ENCODE measurements around the gene ZBTB18. TPM values are rescaled to one million over a fixed set of nuclear protein-coding genes. Genes with fewer than 3 reads are reported as not detected.
A peak's percentile ranks its signal among the peaks of the same experiment; 100 is the strongest.

ZBTB18 gene
- total RNA-seq, 2 experiments from 2014 or later: 8.2 TPM

- Mint-ChIP-seq H3K4me1 (ENCODE audit: low read depth) (peaks cover 25% of the 10 kb centered on the region), H3K4me3 (no peak overlapping the region), H3K27me3 (no peaks in the 10 kb centered on the region), H3K36me3 (ENCODE audit: low read depth) (no peaks in the 10 kb centered on the region), H3K9me3 (no peaks in the 10 kb centered on the region), H3K27ac (no peak overlapping the region)
- ChIA-PET POLR2A (interaction anchor here (0.6 to 2.1 kb wide), 2 partner anchors 9 to 13 kb away, joined by 4 to 5 read pairs; no protein-coding TSS in a partner anchor), CTCF (interaction anchor here (0.7 kb wide), 1 partner anchor 11 kb away, joined by 4 read pairs; no protein-coding TSS in a partner anchor)
- no peak for DNase-seq
- ATAC-seq: no peak
- TF ChIP-seq CTCF (IDR thresholded peaks at IDR 0.05): no peak
- intact Hi-C loops (cut with micrococcal nuclease): no loop called here
These were observed 14.1 kb downstream of the ZBTB18 start for GRCh38 chr1:244065063-244065793.

GRCh38 chr1:244065960-244066388 lies 14.9 kb downstream of the ZBTB18 start:
- peaks cover 23% of the 10 kb centered on the region for H3K4me1 Mint-ChIP-seq (ENCODE audit: low read depth)
- no peak for DNase-seq
- no peak overlapping the region for H3K27ac Mint-ChIP-seq
- H3K36me3 Mint-ChIP-seq (ENCODE audit: low read depth): no peaks in the 10 kb centered on the region
- no peak for ATAC-seq
- TF ChIP-seq CTCF (IDR thresholded peaks at IDR 0.05): no peak
- no peak overlapping the region for H3K4me3 Mint-ChIP-seq
- intact Hi-C loops (cut with micrococcal nuclease): no loop called here
- POLR2A ChIA-PET: interaction anchor here (1.8 kb wide), 1 partner anchor 11 kb away, joined by 6 read pairs; no protein-coding TSS in a partner anchor
- H3K9me3 Mint-ChIP-seq: no peaks in the 10 kb centered on the region
- H3K27me3 Mint-ChIP-seq: no peaks in the 10 kb centered on the region
- CTCF ChIA-PET: interaction anchor here (0.7 to 1.6 kb wide), 2 partner anchors 12 to 206 kb away, joined by 3 to 4 read pairs; no protein-coding TSS in a partner anchor

- Mint-ChIP-seq H3K27ac (no peak overlapping the region), H3K9me3 (no peaks in the 10 kb centered on the region), H3K4me1 (ENCODE audit: low read depth) (peaks cover 21% of the 10 kb centered on the region), H3K4me3 (no peak overlapping the region), H3K27me3 (no peaks in the 10 kb centered on the region), H3K36me3 (ENCODE audit: low read depth) (no peaks in the 10 kb centered on the region)
- CTCF ChIA-PET: interaction anchor here (1.6 kb wide), 1 partner anchor 205 kb away, joined by 3 read pairs; no protein-coding TSS in a partner anchor
- no peak for TF ChIP-seq CTCF (IDR thresholded peaks at IDR 0.05)
- ATAC-seq (no peak), DNase-seq (no peak)
- intact Hi-C loops (cut with micrococcal nuclease): no loop called here
- POLR2A ChIA-PET: interaction anchor here (1.8 kb wide), 1 partner anchor 12 kb away, joined by 6 read pairs; no protein-coding TSS in a partner anchor
These were observed 16.1 kb downstream of the ZBTB18 start for GRCh38 chr1:244066954-244067716.

- Mint-ChIP-seq H3K27ac (no peak overlapping the region), H3K36me3 (ENCODE audit: low read depth) (no peaks in the 10 kb centered on the region), H3K4me1 (ENCODE audit: low read depth) (peaks cover 17% of the 10 kb centered on the region), H3K27me3 (no peaks in the 10 kb centered on the region), H3K9me3 (no peaks in the 10 kb centered on the region), H3K4me3 (no peak overlapping the region)
- CTCF ChIA-PET: no interaction called here
- intact Hi-C loops (cut with micrococcal nuclease): no loop called here
- peak; percentile 42 for ATAC-seq
- no peak for DNase-seq
- POLR2A ChIA-PET: interaction anchor here (1.3 to 1.8 kb wide), 2 partner anchors 13 kb away, joined by 3 to 6 read pairs; no protein-coding TSS in a partner anchor
- no peak for TF ChIP-seq CTCF (IDR thresholded peaks at IDR 0.05)
These were observed 16.8 kb downstream of the ZBTB18 start for GRCh38 chr1:244067893-244068292.
